Renal cortical epithelial cell (primary cell): Measurements from ENCODE around the gene ESM1. TPM values are rescaled to one million over a fixed set of nuclear protein-coding genes. Genes with fewer than 3 reads are reported as not detected.
A peak's percentile ranks its signal among the peaks of the same experiment; 100 is the strongest.
"Not testable (repeated sequence)": the region's sequence is repeated elsewhere in the genome, so short reads cannot be mapped to it uniquely, and the experiment has no call there.

Experiments used
- DNase-seq: peaks from one replicate; pipeline ENCODE4 v3.0.0-alpha.2; 2011; ENCODE audit warnings: low read depth
- total RNA-seq: library from RNA; depleted of rRNA; stranded (reverse); fragments of >200 nt; gene quantifications from 2 replicates; pipeline ENCODE4 v1.2.3, GENCODE V29; 2014

ESM1 gene, protein sequence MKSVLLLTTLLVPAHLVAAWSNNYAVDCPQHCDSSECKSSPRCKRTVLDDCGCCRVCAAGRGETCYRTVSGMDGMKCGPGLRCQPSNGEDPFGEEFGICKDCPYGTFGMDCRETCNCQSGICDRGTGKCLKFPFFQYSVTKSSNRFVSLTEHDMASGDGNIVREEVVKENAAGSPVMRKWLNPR
- 0.05 TPM in 1 of 2 replicates, not detected in the other for total RNA-seq

DNA sequence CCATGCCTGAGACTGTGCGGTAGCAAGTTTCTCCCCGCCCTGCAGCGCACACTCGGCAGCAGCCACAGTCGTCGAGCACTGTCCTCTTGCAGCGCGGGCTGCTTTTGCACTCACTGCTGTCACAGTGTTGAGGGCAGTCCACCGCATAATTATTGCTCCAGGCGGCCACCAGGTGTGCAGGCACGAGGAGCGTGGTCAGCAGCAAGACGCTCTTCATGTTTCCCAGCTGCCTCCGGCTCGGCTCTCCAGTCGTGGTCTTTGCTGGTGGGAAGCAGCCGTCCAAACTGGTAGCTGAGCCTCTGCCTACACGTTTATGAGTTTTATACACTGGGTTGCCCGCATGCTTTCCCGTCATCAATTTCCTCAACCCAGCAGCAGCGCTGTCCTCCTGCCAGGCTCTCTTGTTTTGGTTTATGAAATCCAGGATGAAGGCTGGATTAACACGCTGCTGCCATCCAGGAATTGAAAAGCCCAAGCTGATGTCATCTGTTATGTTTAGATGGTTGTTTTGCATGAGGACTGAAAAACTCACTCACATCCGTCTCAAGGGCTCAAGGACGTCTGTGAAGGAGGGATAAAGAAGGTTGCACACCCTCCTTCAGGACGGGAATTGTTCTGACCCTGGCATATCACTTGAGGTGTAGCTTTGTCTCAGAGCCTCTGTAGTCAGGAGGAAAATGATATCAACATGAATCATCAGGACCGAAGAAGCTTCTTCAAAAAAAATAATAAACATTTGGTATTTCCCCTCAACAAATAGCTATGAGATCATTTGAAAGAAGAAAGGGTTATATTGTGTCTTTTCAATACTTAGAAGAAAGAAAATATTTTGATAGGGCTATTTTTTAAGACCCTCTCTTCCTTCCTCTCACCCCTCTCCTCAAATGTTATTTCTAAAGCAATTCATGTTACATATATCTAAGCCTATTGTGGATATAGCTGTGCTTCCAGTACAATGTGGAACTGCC, at the start of gene ESM1:
TSS of gene ESM1 (minus strand) at position 293 of the 968 bp plus-strand sequence. CDS start at position 217, 76 bp downstream.
- peak; percentile 25 for DNase-seq

DNA sequence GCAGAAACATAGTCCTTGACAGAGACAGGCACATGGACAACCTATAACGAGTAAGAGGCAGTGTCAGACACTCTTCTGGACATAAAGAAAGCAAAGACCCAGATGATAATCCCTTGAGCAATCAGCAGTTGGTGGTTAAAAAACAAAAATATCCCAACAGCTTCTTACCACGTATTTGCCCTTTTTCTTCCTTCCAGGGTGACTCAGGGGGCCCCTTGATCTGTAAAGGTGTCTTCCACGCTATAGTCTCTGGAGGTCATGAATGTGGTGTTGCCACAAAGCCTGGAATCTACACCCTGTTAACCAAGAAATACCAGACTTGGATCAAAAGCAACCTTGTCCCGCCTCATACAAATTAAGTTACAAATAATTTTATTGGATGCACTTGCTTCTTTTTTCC, 48.2 kb upstream of the ESM1 start:
- no peak for DNase-seq

DNA sequence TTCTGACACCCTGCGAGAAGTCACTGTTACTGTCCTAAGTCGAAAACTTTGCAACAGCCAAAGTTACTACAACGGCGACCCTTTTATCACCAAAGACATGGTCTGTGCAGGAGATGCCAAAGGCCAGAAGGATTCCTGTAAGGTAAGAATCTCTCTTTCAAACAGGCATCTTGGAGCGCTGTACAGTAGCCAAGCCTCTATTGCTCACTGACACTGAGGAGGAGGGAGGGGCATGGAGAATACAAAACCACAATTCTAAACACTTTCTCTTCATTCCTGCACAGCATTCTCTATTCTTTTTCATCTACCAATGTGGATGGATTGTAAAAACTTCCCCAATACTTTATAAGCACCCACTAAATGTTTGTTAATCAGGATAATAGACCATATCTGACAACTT, 46.1 kb upstream of the ESM1 start:
- DNase-seq = no peak

DNA sequence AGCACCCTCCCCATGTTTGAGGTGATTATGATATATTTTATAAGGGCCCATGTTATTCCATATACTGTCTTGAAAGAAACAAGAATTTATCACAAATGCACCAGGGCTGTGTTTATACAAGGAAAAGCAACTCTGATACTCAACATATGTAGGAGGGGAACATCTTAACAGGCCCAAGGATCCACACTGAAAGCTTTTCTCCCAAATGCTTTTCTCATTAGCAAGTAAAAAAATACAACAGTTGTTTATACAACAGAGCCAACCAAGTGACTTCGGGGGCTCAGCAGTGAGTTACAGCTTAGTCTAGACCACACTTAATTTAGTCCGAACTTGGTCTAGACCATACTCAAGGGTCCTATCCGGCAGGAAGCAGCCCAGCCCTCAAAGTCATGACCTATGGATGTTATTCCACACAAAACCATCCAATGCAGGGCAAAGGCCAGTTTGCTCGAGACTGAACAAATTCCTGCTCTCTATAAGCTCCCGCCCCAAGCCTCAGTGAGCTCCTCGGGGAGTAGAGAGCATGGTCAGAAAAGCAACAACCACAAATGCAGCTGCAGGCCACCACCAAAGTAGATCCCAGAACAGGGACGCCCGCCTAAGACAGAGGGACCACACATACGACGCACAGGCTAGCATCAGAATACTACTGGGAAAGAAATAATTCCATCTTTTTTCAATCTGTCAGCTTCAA, 45.4 kb upstream of the ESM1 start:
- DNase-seq = no peak

DNA sequence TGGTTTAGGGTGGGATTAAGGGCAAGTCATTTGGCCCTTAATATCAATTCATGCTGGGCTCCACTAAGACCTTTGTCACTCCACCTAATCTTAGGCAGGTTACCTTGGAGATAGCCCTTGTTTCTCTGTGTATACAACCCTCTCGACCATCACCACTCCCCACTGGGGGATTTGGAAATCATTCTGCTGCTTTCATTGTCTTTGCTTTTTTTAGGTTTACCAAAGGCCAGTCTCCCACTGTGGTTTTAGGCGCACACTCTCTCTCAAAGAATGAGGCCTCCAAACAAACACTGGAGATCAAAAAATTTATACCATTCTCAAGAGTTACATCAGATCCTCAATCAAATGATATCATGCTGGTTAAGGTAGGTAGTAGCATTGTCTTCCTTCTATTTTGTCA, 44.8 kb upstream of the ESM1 start:
- no peak for DNase-seq

DNA sequence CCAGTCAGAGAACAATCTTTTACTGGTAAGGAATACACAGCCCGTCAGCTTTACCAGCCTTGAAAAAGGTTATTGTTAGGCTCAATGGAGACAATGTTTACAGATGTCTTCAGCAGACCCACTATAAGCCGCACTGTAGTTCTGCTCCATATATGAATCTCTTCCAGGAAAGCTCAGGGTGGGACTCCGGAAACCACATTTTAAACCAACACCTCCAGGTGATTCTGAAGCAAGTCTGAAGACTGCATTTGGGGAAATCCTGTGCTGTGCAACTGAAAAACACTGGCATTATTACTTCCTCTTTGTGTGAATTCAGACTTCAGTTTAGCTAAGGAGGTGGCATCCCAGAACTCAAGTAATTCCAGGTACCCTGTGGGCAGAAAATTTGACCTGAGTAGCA, 42.2 kb upstream of the ESM1 start:
- no peak for DNase-seq

DNA sequence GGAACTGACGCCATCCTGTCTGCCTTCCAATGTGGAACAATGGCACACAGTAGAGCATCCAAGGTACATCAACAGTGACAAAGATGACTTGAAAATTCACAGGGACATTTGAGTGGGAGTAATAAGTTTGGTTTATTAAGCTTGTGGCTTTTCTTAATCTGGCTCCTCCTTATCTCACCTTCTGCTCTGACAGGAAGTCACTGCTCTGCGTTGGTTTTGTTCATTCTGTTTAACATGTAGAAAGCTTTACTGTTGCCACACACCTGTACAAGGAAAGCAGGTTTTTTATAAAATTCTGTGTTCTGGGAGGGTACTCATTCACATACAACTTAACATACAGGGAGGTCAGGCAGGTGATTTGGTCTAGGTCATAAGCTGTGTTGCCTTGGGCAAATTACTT, 37.1 kb upstream of the ESM1 start:
- no peak for DNase-seq

DNA sequence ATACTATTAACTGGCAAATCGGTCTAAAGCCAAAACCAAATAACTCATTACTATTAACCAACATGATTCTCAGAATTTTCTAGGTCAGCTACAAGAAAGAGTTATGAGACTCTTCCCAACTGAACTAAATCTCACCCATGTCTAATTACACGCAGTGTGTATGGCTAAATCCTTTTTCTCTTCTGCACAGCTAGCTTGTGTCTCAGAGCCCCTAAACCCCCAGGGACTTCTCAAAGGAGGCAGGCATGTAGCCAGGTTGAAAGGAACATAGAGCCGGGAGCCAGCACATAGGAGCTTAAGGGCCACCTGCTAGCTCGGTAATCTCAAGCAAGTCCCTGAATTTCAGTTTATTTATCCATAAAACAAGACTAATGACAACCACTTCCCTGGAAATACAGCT, 36.4 kb upstream of the ESM1 start:
- no peak for DNase-seq

DNA sequence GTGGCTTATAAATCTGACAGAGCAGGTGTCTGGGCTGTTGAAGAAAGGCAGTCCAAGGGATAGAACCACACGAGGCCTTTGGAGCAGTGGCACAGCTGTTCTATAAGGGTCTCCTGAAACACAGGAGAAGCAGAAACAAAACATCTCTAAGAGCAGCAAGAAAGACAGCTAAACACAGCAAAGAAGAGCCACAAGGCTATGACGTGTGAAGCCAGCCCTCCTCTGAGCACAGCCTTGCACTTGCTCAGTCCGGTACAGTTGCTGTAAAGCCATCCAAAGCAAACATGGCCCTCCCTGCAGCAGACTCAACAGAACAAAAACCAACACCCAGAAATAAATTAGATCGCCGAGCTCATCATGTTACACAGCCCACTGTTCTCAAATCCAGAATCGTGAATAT, 36.0 kb upstream of the ESM1 start:
- DNase-seq = no peak

DNA sequence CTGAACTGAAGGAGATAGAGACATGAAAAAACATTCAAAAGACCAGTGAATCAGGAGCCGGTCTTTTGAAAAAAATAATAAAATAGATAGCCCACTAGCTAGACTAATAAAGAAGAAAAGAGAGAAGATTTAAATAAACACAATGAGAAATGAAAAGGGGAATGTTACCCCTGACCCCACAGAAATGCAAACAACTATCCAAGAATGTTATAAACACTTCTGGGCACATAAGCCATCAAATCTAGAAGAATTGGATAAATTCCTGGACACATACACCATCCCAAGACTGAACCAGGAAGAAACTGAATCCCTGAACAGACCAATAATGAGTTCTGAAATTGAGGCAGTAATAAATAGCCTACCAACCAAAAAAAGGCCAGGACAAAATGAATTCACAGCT, 24.8 kb upstream of the ESM1 start:
- DNase-seq = not testable (repeated sequence)

DNA sequence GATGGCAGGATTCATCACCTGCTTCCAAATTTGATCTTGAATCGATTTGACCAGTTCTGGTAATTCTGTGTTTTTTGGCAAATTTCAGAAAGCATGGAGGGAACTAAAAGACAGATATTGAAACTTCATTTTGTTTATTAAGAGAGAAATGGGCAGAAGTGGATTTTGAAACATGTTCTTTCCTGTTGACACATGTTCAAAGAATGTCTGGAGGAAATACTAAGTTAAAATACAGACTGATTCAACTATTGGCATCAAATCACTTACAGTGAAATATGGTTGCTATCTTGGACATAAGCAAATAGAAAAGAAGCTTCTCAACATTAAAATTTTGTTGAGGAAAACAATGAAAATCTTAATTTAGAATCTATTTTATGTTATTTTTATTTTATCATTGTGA, 19.3 kb upstream of the ESM1 start:
- DNase-seq = peak; percentile 27

DNA sequence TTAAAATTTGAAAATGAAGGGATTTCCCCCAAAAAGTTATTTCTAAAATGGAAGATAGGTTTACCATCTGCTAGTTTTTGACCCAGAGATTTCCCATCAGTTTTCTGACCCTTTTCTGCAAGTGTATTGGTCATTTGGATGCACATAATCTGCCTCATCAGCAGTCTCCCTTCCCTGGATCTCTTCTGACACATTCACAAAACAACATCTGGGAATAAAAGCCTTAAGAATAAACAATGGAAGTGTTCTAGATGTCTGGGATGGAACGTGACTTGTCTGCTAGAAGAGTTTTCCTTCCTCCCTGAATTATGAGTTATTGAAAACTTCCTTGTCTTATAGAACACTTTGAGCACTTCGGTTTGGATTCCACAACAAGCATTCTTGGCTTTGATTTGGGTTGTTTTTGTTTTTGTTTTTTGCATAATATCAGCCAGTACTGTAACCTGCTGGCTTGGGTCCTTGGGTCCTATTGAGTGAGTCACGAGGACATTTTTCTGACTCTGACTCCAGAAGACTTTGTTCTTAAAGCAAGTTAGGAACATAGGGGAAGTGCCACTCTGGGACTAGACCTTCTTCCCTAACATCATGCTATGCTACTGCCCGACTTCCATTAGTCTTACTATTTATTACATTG, 18.2 kb upstream of the ESM1 start:
- no peak for DNase-seq

DNA sequence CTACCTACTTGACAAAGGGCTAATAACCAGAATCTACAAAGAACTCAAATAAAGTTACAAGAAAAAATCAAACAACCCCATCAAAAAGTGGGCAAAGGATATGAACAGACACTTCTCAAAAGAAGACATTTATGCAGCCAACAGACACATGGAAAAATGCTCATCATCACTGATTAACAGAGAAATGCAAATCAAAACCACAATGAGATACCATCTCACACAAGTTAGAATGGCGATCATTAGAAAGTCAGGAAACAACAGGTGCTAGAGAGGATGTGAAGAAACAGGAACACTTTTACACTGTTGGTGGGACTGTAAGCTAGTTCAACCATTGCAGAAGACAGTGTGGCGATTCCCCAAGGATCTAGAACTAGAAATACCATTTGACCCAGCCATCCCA, 16.8 kb upstream of the ESM1 start:
- not testable (repeated sequence) for DNase-seq

DNA sequence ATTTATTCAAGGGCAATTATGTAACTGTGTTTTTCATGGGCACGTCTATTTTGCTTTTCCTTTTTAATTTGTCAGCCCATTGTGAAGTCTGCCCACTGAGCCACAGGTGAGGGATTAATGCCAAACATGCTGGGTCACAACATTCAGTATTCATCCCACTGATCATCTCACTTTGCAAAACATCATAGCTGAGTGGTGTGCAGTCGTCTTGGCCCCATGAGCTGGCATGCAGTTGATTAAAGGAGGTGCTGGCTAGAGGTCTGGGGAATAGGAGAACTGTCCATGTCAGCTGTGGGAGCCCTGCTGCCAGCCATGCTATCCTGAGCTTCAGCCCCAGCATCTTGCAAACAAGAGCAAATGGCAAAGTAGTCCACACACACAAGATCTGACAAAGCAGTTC, 11.7 kb upstream of the ESM1 start:
- no peak for DNase-seq

DNA sequence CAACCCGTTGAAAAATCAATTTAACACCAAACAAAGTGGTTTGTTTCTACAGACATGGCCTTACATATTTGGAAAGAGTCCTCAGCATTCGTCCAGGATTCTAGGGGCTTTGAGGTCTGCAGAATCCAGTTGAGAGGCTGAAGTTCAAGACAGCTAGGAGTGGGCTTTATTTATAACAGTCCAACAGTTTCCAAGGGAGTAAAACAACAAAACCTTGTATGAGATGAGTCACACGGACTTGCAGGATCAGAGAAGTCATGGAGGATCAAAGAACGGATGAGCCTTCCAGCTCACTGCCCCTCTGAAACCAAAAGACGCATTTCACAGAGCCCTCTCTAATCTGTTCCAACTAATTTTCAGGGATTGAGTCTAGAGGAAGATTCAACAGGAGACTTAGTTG, 11.1 kb upstream of the ESM1 start:
- peak; percentile 16 for DNase-seq

DNA sequence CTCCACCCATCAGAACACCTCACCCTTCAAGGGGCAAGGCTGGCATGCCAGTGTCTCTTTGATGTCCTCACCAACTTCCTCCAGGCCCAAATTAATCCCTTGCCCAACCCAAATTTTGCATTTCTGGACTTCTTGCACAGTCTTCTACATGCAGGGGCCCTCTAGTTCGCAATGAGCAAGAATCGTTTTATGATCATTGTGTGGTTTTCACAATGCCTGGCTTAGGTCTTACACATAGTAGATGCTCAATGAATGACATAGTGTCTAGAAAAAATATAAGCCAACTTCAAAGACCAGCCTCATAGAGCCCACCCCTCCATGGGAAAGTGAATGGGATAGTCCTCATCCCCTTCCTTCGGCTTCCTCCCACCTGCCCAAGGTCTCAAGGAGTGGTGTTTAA, 9.8 kb upstream of the ESM1 start:
- no peak for DNase-seq

DNA sequence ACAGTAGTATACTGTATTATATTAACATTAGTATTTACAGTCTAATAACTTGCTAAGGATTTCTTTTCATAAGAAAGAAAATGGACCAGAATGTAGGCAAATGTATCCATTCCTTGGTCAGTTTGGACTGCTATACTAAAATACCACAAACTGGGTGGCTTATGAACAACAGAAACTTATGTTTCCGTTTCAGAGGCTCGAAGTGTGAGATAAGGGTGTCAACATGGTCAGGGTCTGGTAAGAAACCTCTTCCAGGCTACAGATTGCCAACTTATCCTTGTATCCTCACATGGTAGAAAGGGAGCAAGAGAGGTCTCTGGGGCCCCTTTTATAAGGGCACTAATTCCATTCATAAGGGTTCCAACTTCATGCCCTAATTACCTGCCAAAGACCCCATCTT, 9.2 kb upstream of the ESM1 start:
- DNase-seq = no peak

DNA sequence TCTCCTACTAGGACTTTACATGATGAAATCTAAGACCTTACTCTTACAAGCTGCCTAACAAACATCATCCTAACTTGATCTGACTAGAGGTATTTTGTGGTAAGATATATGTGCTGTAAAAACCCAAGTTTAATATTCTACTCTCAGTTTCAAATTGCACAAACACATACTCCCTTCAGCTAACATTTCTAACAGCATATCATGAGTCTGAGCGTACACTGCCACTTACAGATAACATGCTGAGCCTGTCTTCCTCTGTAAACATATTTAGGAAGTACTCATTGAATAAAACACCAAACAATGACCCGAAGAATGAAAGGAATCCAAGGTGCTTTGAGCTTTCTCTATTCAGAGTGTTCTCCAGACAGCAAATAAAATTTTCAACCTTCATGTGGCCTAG, 7.9 kb upstream of the ESM1 start:
- peak; percentile 7 for DNase-seq

DNA sequence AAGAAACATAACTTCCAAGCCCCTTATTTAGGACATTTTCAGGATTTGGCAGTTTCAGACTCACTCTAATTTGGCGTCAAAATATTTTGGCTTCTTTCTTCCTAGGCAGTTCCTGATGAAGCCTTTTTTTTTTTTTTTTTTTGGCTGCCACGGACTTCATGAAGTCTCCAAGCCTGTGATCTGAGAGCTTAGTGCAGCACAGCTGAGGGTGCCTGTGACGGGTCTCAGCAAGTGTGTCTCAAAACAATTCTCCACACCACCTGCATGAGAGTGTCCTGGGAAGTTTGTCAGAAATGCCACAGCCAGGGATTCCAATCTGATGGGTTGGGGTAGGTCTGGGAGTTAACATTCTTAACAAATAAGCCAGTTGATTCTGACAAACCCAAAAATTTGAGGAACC, 6.0 kb upstream of the ESM1 start:
- DNase-seq = no peak

DNA sequence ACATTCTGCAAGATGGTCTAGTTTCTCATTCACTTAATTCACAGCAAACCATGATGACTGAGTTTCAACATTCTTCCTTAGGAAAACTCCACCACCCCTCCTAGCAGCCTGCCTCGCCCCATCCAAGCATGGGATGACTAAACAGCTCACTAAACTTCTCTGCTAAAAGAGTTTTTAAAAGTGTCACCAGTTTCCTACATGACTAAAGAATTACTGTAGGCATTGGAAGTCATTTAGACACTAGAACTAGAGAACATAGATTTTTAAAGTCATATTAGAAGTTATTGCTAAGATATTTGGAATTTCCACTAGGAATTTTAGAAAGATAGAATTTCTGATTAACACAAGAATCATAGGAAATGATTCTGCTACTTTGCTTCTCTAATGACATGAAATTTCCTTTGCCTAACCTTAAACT, 5.5 kb upstream of the ESM1 start:
- peak; percentile 74 for DNase-seq

DNA sequence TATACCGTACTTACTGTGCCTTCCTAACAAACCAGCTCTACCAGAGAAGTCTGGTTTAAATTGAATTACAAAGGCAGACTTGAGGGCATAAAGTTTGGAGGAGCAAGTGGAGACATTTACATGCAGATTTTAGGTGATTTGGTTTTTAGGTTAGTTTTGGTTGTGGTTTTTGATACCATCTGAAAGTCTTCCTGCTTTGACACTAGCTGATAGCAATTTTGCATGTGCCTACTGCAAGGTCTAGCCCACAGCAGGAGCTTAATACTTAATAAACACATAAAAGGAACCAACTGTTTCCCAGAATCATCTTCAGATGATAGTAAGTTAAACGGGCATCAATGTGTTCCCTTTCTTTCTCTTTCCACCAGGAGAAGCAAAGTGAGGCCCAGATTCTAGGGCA, 3.4 kb upstream of the ESM1 start:
- no peak for DNase-seq

DNA sequence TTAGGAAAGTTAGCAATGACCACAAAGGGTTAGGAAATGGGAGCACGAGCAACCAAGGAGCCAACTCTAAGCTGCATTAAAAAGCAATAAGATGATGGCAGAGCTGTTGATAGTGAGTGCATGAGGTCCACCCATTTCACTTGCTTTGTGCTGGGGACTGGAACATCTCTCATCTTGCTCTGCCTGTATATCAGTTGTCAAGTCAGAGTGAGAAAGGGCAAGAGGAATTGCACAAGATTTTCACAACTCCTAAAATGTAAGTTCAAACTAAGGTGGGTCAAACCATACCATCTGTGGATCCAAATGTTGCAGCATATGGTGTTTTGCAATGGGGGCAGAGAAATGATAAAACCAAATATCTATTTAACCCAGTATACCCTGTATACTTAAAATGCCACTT, 2.8 kb upstream of the ESM1 start:
- no peak for DNase-seq
